Middle frontal gyrus (tissue), 1 donor: ENCODE measurements around the gene MARCHF5.
"Not testable (repeated sequence)": the region's sequence is repeated elsewhere in the genome, so short reads cannot be mapped to it uniquely, and the experiment has no call there.

Source experiments
- DNase-seq: peaks from one replicate; pipeline ENCODE4 v3.0.0-alpha.2; 2015; ENCODE audit warnings: low spot score; ENCODE audit errors: extremely low spot score

Gene MARCHF5

GRCh38 chr10:92305133-92306072 is 14.4 kb downstream of the MARCHF5 start:
- no peak for DNase-seq

- DNase-seq: no peak
Observed at GRCh38 chr10:92309272-92309671, 18.3 kb downstream of the MARCHF5 start.

GRCh38 chr10:92313750-92314149 is 22.8 kb downstream of the MARCHF5 start:
- DNase-seq: no peak

- no peak for DNase-seq
Observed at GRCh38 chr10:92316610-92317009, 25.6 kb downstream of the MARCHF5 start.

- no peak for DNase-seq
Observed at GRCh38 chr10:92323079-92323478, 32.1 kb downstream of the MARCHF5 start.

GRCh38 chr10:92327445-92328433 is 36.8 kb downstream of the MARCHF5 start:
- DNase-seq: no peak

- no peak for DNase-seq
Observed at GRCh38 chr10:92328993-92329392, 38.0 kb downstream of the MARCHF5 start.

- DNase-seq: not testable (repeated sequence)
Observed at GRCh38 chr10:92329927-92330326, 39.0 kb downstream of the MARCHF5 start.

- DNase-seq: no peak
Observed at GRCh38 chr10:92342796-92343195, 51.8 kb downstream of the MARCHF5 start.

- not testable (repeated sequence) for DNase-seq
Observed at GRCh38 chr10:92345575-92345974, 54.6 kb downstream of the MARCHF5 start.

GRCh38 chr10:92347035-92347676 is 56.2 kb downstream of the MARCHF5 start:
- DNase-seq: not testable (repeated sequence)

GRCh38 chr10:92350411-92350810 is 59.4 kb downstream of the MARCHF5 start:
- no peak for DNase-seq

- DNase-seq: no peak
Observed at GRCh38 chr10:92354587-92354986, 63.6 kb downstream of the MARCHF5 start.

- no peak for DNase-seq
Observed at GRCh38 chr10:92356041-92356440, 65.1 kb downstream of the MARCHF5 start.

GRCh38 chr10:92363498-92363897 is 72.5 kb downstream of the MARCHF5 start:
- DNase-seq: no peak

GRCh38 chr10:92366412-92367021 is 75.5 kb downstream of the MARCHF5 start:
- DNase-seq: no peak

- DNase-seq: no peak
Observed at GRCh38 chr10:92377962-92378361, 87.0 kb downstream of the MARCHF5 start.

GRCh38 chr10:92381543-92381954 is 90.6 kb downstream of the MARCHF5 start:
- no peak for DNase-seq

GRCh38 chr10:92382631-92383030 is 91.7 kb downstream of the MARCHF5 start:
- no peak for DNase-seq

GRCh38 chr10:92384741-92385140 is 93.8 kb downstream of the MARCHF5 start:
- no peak for DNase-seq

GRCh38 chr10:92385831-92386230 is 94.9 kb downstream of the MARCHF5 start:
- DNase-seq: no peak
